Mucosa of descending colon (tissue), 3 donors: ENCODE measurements around the gene MROH2A. TPM values are rescaled to one million over a fixed set of nuclear protein-coding genes. Genes with fewer than 3 reads are reported as not detected.

Experiments used
- ATAC-seq: fragments of 200-7000 bp; cut with Tn5 transposase; one replicate; pipeline ENCODE4 v1.9.1; 2020; ENCODE audit warnings: mild to moderate bottlenecking, moderate library complexity
- DNase-seq, 3 donors: peaks; one replicate each; pipeline ENCODE4 v3.0.0-alpha.2; 2020
- H3K36me3 ChIP-seq: fragments of 200-600 bp; one replicate; pipeline ENCODE4 v1.8.0; 2021; ENCODE audit warnings: low read depth, mild to moderate bottlenecking
- H3K4me1 ChIP-seq: fragments of 200-600 bp; one replicate; pipeline ENCODE4 v1.8.0; 2021; ENCODE audit warnings: low read depth, mild to moderate bottlenecking
- H3K4me3 ChIP-seq: fragments of 200-600 bp; one replicate; pipeline ENCODE4 v1.8.0; 2021; ENCODE audit warnings: mild to moderate bottlenecking
- H3K9me3 ChIP-seq: fragments of 200-600 bp; one replicate; pipeline ENCODE4 v1.8.0; 2021; ENCODE audit warnings: mild to moderate bottlenecking
- CTCF ChIP-seq: fragments of 200-600 bp; IDR thresholded peaks from one replicate; pipeline ENCODE4 v1.8.0; 2022; ENCODE audit warnings: antibody characterized with exemption, mild to moderate bottlenecking
- intact Hi-C, 2 donors: fragments of 100-400 bp; cut with DNase I in 1 of 2; cut with micrococcal nuclease in 1 of 2; formaldehyde crosslinking; loops; one replicate each; pipeline versions ENCODE4 v1.11.0 to v1.11.1; 2022; cut with DNase I, micrococcal nuclease
- total RNA-seq, 3 donors: library from RNA; stranded (reverse); fragmentation: NEBNext Ultra II Directional in 2 of 3; extraction: Animal tissue kit (Norgen Biotek cat#: 25700) in 2 of 3; gene quantifications; one replicate each; pipeline versions ENCODE4 v1.2.1 to v1.2.4, GENCODE V29; 2021 to 2023
- donor health status: DM: no; HTN: no; CAD: no; lungs with moderate emphysema.
- donor health status: DM: no; HTN: no; CAD: no.
- donor health status: DM: no; HTN: yes; CAD: no.

MROH2A gene
- total RNA-seq, 3 donors from 2014 or later: 0.20 TPM; not detected in 2

GRCh38 chr2:233844836-233845235 is 66.7 kb downstream of the MROH2A start:
- H3K36me3 ChIP-seq: no peaks in the 10 kb centered on the region
- H3K4me1 ChIP-seq: no peaks in the 10 kb centered on the region
- no peak for ATAC-seq
- intact Hi-C loops: no loop called here
- TF ChIP-seq CTCF: no peak
- H3K9me3 ChIP-seq: no peaks in the 10 kb centered on the region
- H3K4me3 ChIP-seq: no peak overlapping the region
- no peak for DNase-seq

GRCh38 chr2:233845301-233846060 is 67.4 kb downstream of the MROH2A start:
- ATAC-seq (no peak), DNase-seq (no peak)
- Histone ChIP-seq H3K9me3 (no peaks in the 10 kb centered on the region), H3K4me1 (no peaks in the 10 kb centered on the region), H3K36me3 (no peaks in the 10 kb centered on the region), H3K4me3 (no peak overlapping the region)
- no peak for TF ChIP-seq CTCF
- intact Hi-C loops: no loop called here

- H3K4me3 ChIP-seq: no peak overlapping the region
- ATAC-seq: no peak
- intact Hi-C loops: no loop called here
Observed at GRCh38 chr2:233846387-233847247, 68.5 kb downstream of the MROH2A start.

GRCh38 chr2:233847248-233847898 is 69.2 kb downstream of the MROH2A start:
- Histone ChIP-seq H3K4me3 (no peak overlapping the region), H3K4me1 (no peaks in the 10 kb centered on the region), H3K36me3 (no peaks in the 10 kb centered on the region), H3K9me3 (no peaks in the 10 kb centered on the region)
- TF ChIP-seq CTCF: no peak
- no peak for ATAC-seq
- intact Hi-C loops: no loop called here
- no peak for DNase-seq

More at GRCh38 chr2:233846387-233847247, 68.5 kb downstream of the MROH2A start:
- Histone ChIP-seq H3K9me3 (no peaks in the 10 kb centered on the region), H3K36me3 (no peaks in the 10 kb centered on the region), H3K4me1 (no peaks in the 10 kb centered on the region)
- no peak for TF ChIP-seq CTCF
- no peak for DNase-seq

- DNase-seq: no peak
Observed at GRCh38 chr2:233848276-233848675, 70.1 kb downstream of the MROH2A start.

More at GRCh38 chr2:233848276-233848675, 70.1 kb downstream of the MROH2A start:
- Histone ChIP-seq H3K4me1 (no peaks in the 10 kb centered on the region), H3K9me3 (no peaks in the 10 kb centered on the region), H3K4me3 (no peak overlapping the region), H3K36me3 (no peaks in the 10 kb centered on the region)
- ATAC-seq: no peak
- intact Hi-C loops: no loop called here
- no peak for TF ChIP-seq CTCF
